ENCODE results near the gene VRK1.

DNA sequence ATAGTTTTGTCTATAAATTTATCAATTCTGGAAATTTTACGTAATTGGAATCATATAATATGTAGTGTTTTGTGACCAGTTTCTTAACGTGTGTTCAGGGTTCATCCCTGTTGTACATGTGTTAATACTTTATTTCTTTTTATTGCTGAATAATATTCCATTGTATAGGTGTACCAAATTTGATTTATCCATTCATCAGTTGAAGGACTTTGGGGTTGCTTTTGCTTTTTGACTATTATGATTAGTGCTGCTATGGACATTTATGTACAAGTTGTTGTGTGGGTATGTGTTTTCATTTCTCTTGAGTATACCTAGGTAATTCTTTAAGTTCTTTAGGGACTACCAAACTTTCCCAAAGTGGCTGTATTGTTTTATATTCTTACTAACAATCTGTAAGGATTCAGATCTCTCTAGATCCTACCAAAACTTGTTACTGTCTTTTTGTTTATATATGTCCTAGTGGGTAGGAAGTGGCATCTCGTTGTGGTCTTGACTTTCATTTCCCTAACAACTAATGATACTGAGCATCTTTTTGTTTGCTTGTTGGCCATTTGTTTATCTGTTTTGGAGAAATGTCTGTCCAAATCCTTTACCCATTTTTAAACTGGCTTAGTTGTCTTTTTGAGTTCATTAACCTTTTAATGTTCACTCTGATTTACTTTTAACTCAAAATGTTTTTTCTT is 14.9 kb downstream of the VRK1 start:
- TF ChIP-seq, protein P1, sequence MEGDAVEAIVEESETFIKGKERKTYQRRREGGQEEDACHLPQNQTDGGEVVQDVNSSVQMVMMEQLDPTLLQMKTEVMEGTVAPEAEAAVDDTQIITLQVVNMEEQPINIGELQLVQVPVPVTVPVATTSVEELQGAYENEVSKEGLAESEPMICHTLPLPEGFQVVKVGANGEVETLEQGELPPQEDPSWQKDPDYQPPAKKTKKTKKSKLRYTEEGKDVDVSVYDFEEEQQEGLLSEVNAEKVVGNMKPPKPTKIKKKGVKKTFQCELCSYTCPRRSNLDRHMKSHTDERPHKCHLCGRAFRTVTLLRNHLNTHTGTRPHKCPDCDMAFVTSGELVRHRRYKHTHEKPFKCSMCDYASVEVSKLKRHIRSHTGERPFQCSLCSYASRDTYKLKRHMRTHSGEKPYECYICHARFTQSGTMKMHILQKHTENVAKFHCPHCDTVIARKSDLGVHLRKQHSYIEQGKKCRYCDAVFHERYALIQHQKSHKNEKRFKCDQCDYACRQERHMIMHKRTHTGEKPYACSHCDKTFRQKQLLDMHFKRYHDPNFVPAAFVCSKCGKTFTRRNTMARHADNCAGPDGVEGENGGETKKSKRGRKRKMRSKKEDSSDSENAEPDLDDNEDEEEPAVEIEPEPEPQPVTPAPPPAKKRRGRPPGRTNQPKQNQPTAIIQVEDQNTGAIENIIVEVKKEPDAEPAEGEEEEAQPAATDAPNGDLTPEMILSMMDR (conservative IDR thresholded peaks at IDR 0.05; ENCODE audit: low read depth, low read length) = no peak
- no peak for TF ChIP-seq EZH2 (IDR thresholded peaks at IDR 0.05; ENCODE audit: low read length, unreplicated experiment)

Measured in PC-3 (cell line).